ENCODE measurements around the gene NR3C2. TPM values are rescaled to one million over a fixed set of nuclear protein-coding genes. Genes with fewer than 3 reads are reported as not detected.

Gene NR3C2
- polyA plus RNA-seq, 1 donor from 2014 or later, result 0.06 TPM

- Histone ChIP-seq H3K9ac (ENCODE audit: low read length) (no peak overlapping the region), H4K20me1 (ENCODE audit: insufficient read depth) (no peaks in the 10 kb centered on the region), H3K4me2 (ENCODE audit: low read length) (no peak overlapping the region), H2AFZ (ENCODE audit: low read depth, low read length) (no peak overlapping the region), H3K79me2 (replicated peaks; ENCODE audit: insufficient read depth, low read length) (no peaks in the 10 kb centered on the region), H3K4me3 (ENCODE audit: low read length) (no peak overlapping the region), H3F3A (ENCODE audit: insufficient read depth, low read length, poor library complexity, severe bottlenecking) (no peaks in the 10 kb centered on the region), H3K9me2 (ENCODE audit: insufficient read depth, low read length) (no peaks in the 10 kb centered on the region), H3K9me3 (ENCODE audit: low read length) (no peaks in the 10 kb centered on the region), H3K27me3 (ENCODE audit: insufficient read depth, low read depth, low read length) (no peaks in the 10 kb centered on the region), H3K27ac (ENCODE audit: low read length) (no peak overlapping the region), H3K36me3 (ENCODE audit: insufficient read depth, low read length) (no peaks in the 10 kb centered on the region)
- no peak for TF ChIP-seq EZH2 (IDR thresholded peaks at IDR 0.05; ENCODE audit: borderline replicate concordance, insufficient read depth, low read length, poor library complexity, severe bottlenecking)
- TF ChIP-seq EP300 (conservative IDR thresholded peaks at IDR 0.05; ENCODE audit: poor library complexity, severe bottlenecking), result no peak
- no peak for TF ChIP-seq RAD21 (conservative IDR thresholded peaks at IDR 0.05)
- TF ChIP-seq, protein P1, sequence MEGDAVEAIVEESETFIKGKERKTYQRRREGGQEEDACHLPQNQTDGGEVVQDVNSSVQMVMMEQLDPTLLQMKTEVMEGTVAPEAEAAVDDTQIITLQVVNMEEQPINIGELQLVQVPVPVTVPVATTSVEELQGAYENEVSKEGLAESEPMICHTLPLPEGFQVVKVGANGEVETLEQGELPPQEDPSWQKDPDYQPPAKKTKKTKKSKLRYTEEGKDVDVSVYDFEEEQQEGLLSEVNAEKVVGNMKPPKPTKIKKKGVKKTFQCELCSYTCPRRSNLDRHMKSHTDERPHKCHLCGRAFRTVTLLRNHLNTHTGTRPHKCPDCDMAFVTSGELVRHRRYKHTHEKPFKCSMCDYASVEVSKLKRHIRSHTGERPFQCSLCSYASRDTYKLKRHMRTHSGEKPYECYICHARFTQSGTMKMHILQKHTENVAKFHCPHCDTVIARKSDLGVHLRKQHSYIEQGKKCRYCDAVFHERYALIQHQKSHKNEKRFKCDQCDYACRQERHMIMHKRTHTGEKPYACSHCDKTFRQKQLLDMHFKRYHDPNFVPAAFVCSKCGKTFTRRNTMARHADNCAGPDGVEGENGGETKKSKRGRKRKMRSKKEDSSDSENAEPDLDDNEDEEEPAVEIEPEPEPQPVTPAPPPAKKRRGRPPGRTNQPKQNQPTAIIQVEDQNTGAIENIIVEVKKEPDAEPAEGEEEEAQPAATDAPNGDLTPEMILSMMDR (IDR thresholded peaks at IDR 0.05; ENCODE audit: poor library complexity, severe bottlenecking), result no peak
- TF ChIP-seq TAF1 (IDR thresholded peaks at IDR 0.05; ENCODE audit: low read depth), result no peak
- TF ChIP-seq MXI1 (conservative IDR thresholded peaks at IDR 0.05; ENCODE audit: poor library complexity, severe bottlenecking), result no peak
- no peak for TF ChIP-seq SMC3 (conservative IDR thresholded peaks at IDR 0.05; ENCODE audit: poor library complexity)
- TF ChIP-seq, protein P2, sequence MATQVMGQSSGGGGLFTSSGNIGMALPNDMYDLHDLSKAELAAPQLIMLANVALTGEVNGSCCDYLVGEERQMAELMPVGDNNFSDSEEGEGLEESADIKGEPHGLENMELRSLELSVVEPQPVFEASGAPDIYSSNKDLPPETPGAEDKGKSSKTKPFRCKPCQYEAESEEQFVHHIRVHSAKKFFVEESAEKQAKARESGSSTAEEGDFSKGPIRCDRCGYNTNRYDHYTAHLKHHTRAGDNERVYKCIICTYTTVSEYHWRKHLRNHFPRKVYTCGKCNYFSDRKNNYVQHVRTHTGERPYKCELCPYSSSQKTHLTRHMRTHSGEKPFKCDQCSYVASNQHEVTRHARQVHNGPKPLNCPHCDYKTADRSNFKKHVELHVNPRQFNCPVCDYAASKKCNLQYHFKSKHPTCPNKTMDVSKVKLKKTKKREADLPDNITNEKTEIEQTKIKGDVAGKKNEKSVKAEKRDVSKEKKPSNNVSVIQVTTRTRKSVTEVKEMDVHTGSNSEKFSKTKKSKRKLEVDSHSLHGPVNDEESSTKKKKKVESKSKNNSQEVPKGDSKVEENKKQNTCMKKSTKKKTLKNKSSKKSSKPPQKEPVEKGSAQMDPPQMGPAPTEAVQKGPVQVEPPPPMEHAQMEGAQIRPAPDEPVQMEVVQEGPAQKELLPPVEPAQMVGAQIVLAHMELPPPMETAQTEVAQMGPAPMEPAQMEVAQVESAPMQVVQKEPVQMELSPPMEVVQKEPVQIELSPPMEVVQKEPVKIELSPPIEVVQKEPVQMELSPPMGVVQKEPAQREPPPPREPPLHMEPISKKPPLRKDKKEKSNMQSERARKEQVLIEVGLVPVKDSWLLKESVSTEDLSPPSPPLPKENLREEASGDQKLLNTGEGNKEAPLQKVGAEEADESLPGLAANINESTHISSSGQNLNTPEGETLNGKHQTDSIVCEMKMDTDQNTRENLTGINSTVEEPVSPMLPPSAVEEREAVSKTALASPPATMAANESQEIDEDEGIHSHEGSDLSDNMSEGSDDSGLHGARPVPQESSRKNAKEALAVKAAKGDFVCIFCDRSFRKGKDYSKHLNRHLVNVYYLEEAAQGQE (IDR thresholded peaks at IDR 0.05; ENCODE audit: borderline replicate concordance), result no peak
- no peak for TF ChIP-seq POLR2AphosphoS5 (IDR thresholded peaks at IDR 0.05)
These were observed 268.7 kb downstream of the NR3C2 start for GRCh38 chr4:148173397-148174017.

GRCh38 chr4:148171596-148171995 is 270.6 kb downstream of the NR3C2 start:
- Histone ChIP-seq H2AFZ (ENCODE audit: low read depth, low read length) (no peak overlapping the region), H3K36me3 (ENCODE audit: insufficient read depth, low read length) (no peaks in the 10 kb centered on the region), H3K27ac (ENCODE audit: low read length) (no peak overlapping the region), H3F3A (ENCODE audit: insufficient read depth, low read length, poor library complexity, severe bottlenecking) (no peaks in the 10 kb centered on the region), H3K4me3 (ENCODE audit: low read length) (no peak overlapping the region), H3K27me3 (ENCODE audit: insufficient read depth, low read depth, low read length) (no peaks in the 10 kb centered on the region), H3K9me2 (ENCODE audit: insufficient read depth, low read length) (no peaks in the 10 kb centered on the region), H3K9me3 (ENCODE audit: low read length) (no peaks in the 10 kb centered on the region), H4K20me1 (ENCODE audit: insufficient read depth) (no peaks in the 10 kb centered on the region), H3K4me2 (ENCODE audit: low read length) (no peak overlapping the region), H3K9ac (ENCODE audit: low read length) (no peak overlapping the region), H3K79me2 (replicated peaks; ENCODE audit: insufficient read depth, low read length) (no peaks in the 10 kb centered on the region)
- TF ChIP-seq RAD21 (conservative IDR thresholded peaks at IDR 0.05) (no peak), POLR2AphosphoS5 (IDR thresholded peaks at IDR 0.05) (no peak), TAF1 (IDR thresholded peaks at IDR 0.05; ENCODE audit: low read depth) (no peak), SMC3 (conservative IDR thresholded peaks at IDR 0.05; ENCODE audit: poor library complexity) (no peak), EP300 (conservative IDR thresholded peaks at IDR 0.05; ENCODE audit: poor library complexity, severe bottlenecking) (no peak), MXI1 (conservative IDR thresholded peaks at IDR 0.05; ENCODE audit: poor library complexity, severe bottlenecking) (no peak), EZH2 (IDR thresholded peaks at IDR 0.05; ENCODE audit: borderline replicate concordance, insufficient read depth, low read length, poor library complexity, severe bottlenecking) (no peak)
- TF ChIP-seq, protein P2 (IDR thresholded peaks at IDR 0.05; ENCODE audit: borderline replicate concordance), result no peak
- TF ChIP-seq, protein P1 (IDR thresholded peaks at IDR 0.05; ENCODE audit: poor library complexity, severe bottlenecking), result no peak

Data from neural cell (in vitro differentiated cells).